Measurements from ENCODE around the gene OTOR. TPM values are rescaled to one million over a fixed set of nuclear protein-coding genes. Genes with fewer than 3 reads are reported as not detected.

OTOR gene
- total RNA-seq, 2 experiments from 2014 or later = not detected

- Mint-ChIP-seq H3K4me1 (peaks cover 3% of the 10 kb centered on the region), H3K9me3 (ENCODE audit: low read depth) (no peaks in the 10 kb centered on the region), H3K4me3 (no peak overlapping the region), H3K36me3 (ENCODE audit: low read depth) (no peaks in the 10 kb centered on the region), H3K27ac (no peak overlapping the region), H3K27me3 (peaks cover 16% of the 10 kb centered on the region)
- DNase-seq = no peak
- ATAC-seq = no peak
- intact Hi-C loops (cut with DNase I, micrococcal nuclease) = no loop called here
- POLR2A ChIA-PET = no interaction called here
- CTCF ChIA-PET = interaction anchor here (0.6 to 1.1 kb wide), 2 partner anchors 46 to 676 kb away, joined by 4 to 5 read pairs; no protein-coding TSS in a partner anchor
Measured at GRCh38 chr20:16714751-16715150, 33.4 kb upstream of the OTOR start.

- intact Hi-C loops (cut with DNase I, micrococcal nuclease) = no loop called here
- Mint-ChIP-seq H3K36me3 (ENCODE audit: low read depth) (no peaks in the 10 kb centered on the region), H3K27ac (no peak overlapping the region), H3K27me3 (peaks cover 26% of the 10 kb centered on the region), H3K4me3 (no peak overlapping the region), H3K9me3 (ENCODE audit: low read depth) (no peaks in the 10 kb centered on the region), H3K4me1 (no peaks in the 10 kb centered on the region)
- POLR2A ChIA-PET = no interaction called here
- ATAC-seq (no peak), DNase-seq (no peak)
- CTCF ChIA-PET = no interaction called here
Measured at GRCh38 chr20:16719421-16719820, 28.7 kb upstream of the OTOR start.

- peak overlapping the region; percentile 95 for H3K4me3 Mint-ChIP-seq
- intact Hi-C loops (cut with DNase I, micrococcal nuclease) = loop anchor here in 1 of 2 experiments (1.0 kb wide), 1 partner anchor 953 kb away; the partner anchor contains the start of gene RRBP1
- ATAC-seq = no peak
- H3K27me3 Mint-ChIP-seq = peaks cover 11% of the 10 kb centered on the region
- H3K4me1 Mint-ChIP-seq = peaks cover 39% of the 10 kb centered on the region
- DNase-seq = no peak
- H3K27ac Mint-ChIP-seq = peak overlapping the region; percentile 98
- peaks cover 38% of the 10 kb centered on the region for H3K36me3 Mint-ChIP-seq (ENCODE audit: low read depth)
- ChIA-PET POLR2A (no interaction called here), CTCF (interaction anchor here (1.2 kb wide), 2 partner anchors 8 to 16 kb away, joined by 4 read pairs; no protein-coding TSS in a partner anchor)
- H3K9me3 Mint-ChIP-seq (ENCODE audit: low read depth) = peaks cover 3% of the 10 kb centered on the region
Measured at GRCh38 chr20:16729080-16729479, 19.1 kb upstream of the OTOR start.

- DNase-seq (peak; percentile 95), ATAC-seq (peak; percentile 95)
- H3K27me3 Mint-ChIP-seq = peaks cover 9% of the 10 kb centered on the region
- peaks cover 3% of the 10 kb centered on the region for H3K9me3 Mint-ChIP-seq (ENCODE audit: low read depth)
- intact Hi-C loops (cut with DNase I, micrococcal nuclease) = loop anchor here (1.0 to 10.0 kb wide), 7 partner anchors 157 to 1557 kb away; partner anchors contain the start of genes KIF16B (in 2 of the 2), RRBP1 (in 2 of the 2), KAT14 (in 1 of the 2) and PET117 (in 1 of the 2)
- peak within 1 kb of the TSS; percentile 98 for H3K27ac Mint-ChIP-seq
- ChIA-PET CTCF (interaction anchor here (0.7 to 1.2 kb wide), 3 partner anchors 9 to 77 kb away, joined by 3 to 4 read pairs (median 4); no protein-coding TSS in a partner anchor), POLR2A (no interaction called here)
- H3K4me3 Mint-ChIP-seq = peak within 1 kb of the TSS; percentile 95
- peaks cover 46% of the 10 kb centered on the region for H3K4me1 Mint-ChIP-seq
- H3K36me3 Mint-ChIP-seq (ENCODE audit: low read depth) = peaks cover 45% of the 10 kb centered on the region
Measured at GRCh38 chr20:16729565-16730460, 18.3 kb upstream of the OTOR start, which contains the start of gene SNRPB2. SNRPB2 (plus strand) TSS chr20:16730026; CDS start chr20:16731703, 1,677 bp downstream.

GRCh38 chr20:16732506-16733152, 15.5 kb upstream of the OTOR start:
- Mint-ChIP-seq H3K27me3 (peaks cover 2% of the 10 kb centered on the region), H3K4me3 (peak overlapping the region; percentile 6), H3K27ac (peak overlapping the region; percentile 65), H3K9me3 (ENCODE audit: low read depth) (peaks cover 3% of the 10 kb centered on the region), H3K4me1 (peaks cover 57% of the 10 kb centered on the region), H3K36me3 (ENCODE audit: low read depth) (peaks cover 66% of the 10 kb centered on the region)
- CTCF ChIA-PET = interaction anchor here (1.0 kb wide), 1 partner anchor 9 kb away, joined by 4 read pairs; no protein-coding TSS in a partner anchor
- intact Hi-C loops (cut with DNase I, micrococcal nuclease) = loop anchor here (5.0 to 10.0 kb wide), 3 partner anchors 838 to 1555 kb away; partner anchors contain the start of genes RRBP1 (in 1 of the 2) and ZNF133 (in 1 of the 2)
- POLR2A ChIA-PET = no interaction called here
- peak; percentile 7 for DNase-seq
- ATAC-seq = peak; percentile 40

GRCh38 chr20:16740365-16741072, 7.6 kb upstream of the OTOR start:
- no peak for ATAC-seq
- ChIA-PET POLR2A (interaction anchor here (0.6 kb wide), 1 partner anchor 1105 kb away, joined by 3 read pairs; no protein-coding TSS in a partner anchor), CTCF (interaction anchor here (0.5 to 0.9 kb wide), 4 partner anchors 10 to 1031 kb away, joined by 3 to 4 read pairs (median 3); no protein-coding TSS in a partner anchor)
- Mint-ChIP-seq H3K4me1 (peaks cover 6% of the 10 kb centered on the region), H3K36me3 (ENCODE audit: low read depth) (peaks cover 41% of the 10 kb centered on the region), H3K27me3 (no peaks in the 10 kb centered on the region), H3K4me3 (no peak overlapping the region), H3K9me3 (ENCODE audit: low read depth) (no peaks in the 10 kb centered on the region), H3K27ac (no peak overlapping the region)
- DNase-seq = no peak
- intact Hi-C loops (cut with DNase I, micrococcal nuclease) = no loop called here

GRCh38 chr20:16744178-16744807, 3.9 kb upstream of the OTOR start:
- Mint-ChIP-seq H3K9me3 (ENCODE audit: low read depth) (no peaks in the 10 kb centered on the region), H3K36me3 (ENCODE audit: low read depth) (peaks cover 23% of the 10 kb centered on the region), H3K4me1 (no peaks in the 10 kb centered on the region), H3K27ac (no peak overlapping the region), H3K4me3 (no peak overlapping the region), H3K27me3 (peaks cover 4% of the 10 kb centered on the region)
- CTCF ChIA-PET = no interaction called here
- DNase-seq (no peak), ATAC-seq (no peak)
- intact Hi-C loops (cut with DNase I, micrococcal nuclease) = no loop called here
- POLR2A ChIA-PET = no interaction called here

- CTCF ChIA-PET = interaction anchor here (0.5 kb wide), 1 partner anchor 1868 kb away, joined by 3 read pairs; no protein-coding TSS in a partner anchor
- Mint-ChIP-seq H3K9me3 (ENCODE audit: low read depth) (no peaks in the 10 kb centered on the region), H3K27ac (no peak overlapping the region), H3K4me3 (no peak overlapping the region), H3K27me3 (peaks cover 4% of the 10 kb centered on the region), H3K36me3 (ENCODE audit: low read depth) (peaks cover 15% of the 10 kb centered on the region), H3K4me1 (no peaks in the 10 kb centered on the region)
- ATAC-seq = no peak
- DNase-seq = no peak
- intact Hi-C loops (cut with DNase I, micrococcal nuclease) = no loop called here
- POLR2A ChIA-PET = no interaction called here
Measured at GRCh38 chr20:16745204-16745603, 3.0 kb upstream of the OTOR start.

GRCh38 chr20:16747291-16747811, 807 bp upstream of the OTOR start:
- no peaks in the 10 kb centered on the region for H3K9me3 Mint-ChIP-seq (ENCODE audit: low read depth)
- H3K27me3 Mint-ChIP-seq = peaks cover 4% of the 10 kb centered on the region
- intact Hi-C loops (cut with DNase I, micrococcal nuclease) = no loop called here
- ChIA-PET POLR2A (no interaction called here), CTCF (no interaction called here)
- ATAC-seq = no peak
- peaks cover 3% of the 10 kb centered on the region for H3K4me1 Mint-ChIP-seq
- peaks cover 3% of the 10 kb centered on the region for H3K36me3 Mint-ChIP-seq (ENCODE audit: low read depth)
- no peak overlapping the region for H3K27ac Mint-ChIP-seq
- no peak overlapping the region for H3K4me3 Mint-ChIP-seq
- no peak for DNase-seq

GRCh38 chr20:16749573-16749972, 1.4 kb downstream of the OTOR start:
- Mint-ChIP-seq H3K9me3 (ENCODE audit: low read depth) (no peaks in the 10 kb centered on the region), H3K27ac (no peak overlapping the region), H3K4me3 (no peak overlapping the region), H3K4me1 (peaks cover 5% of the 10 kb centered on the region), H3K27me3 (peaks cover 7% of the 10 kb centered on the region), H3K36me3 (ENCODE audit: low read depth) (no peaks in the 10 kb centered on the region)
- intact Hi-C loops (cut with DNase I, micrococcal nuclease) = no loop called here
- DNase-seq (peak; percentile 8), ATAC-seq (no peak)
- CTCF ChIA-PET = interaction anchor here (0.6 to 1.5 kb wide), 2 partner anchors 11 to 27 kb away, joined by 4 read pairs; no protein-coding TSS in a partner anchor
- POLR2A ChIA-PET = no interaction called here
